Mononuclear cell (primary cell): ENCODE measurements around the gene ARNT2. TPM values are rescaled to one million over a fixed set of nuclear protein-coding genes. Genes with fewer than 3 reads are reported as not detected.

Experiments
- H3K27me3 ChIP-seq: 2 replicates; pipeline ENCODE4 v1.6.0; 2011; ENCODE audit warnings: low read length, control low read depth; ENCODE audit not compliant: insufficient read depth
- H3K4me1 ChIP-seq: 2 replicates; pipeline ENCODE4 v1.5.1; 2011; ENCODE audit warnings: mild to moderate bottlenecking, low read length, control low read depth; ENCODE audit not compliant: insufficient read depth
- H3K4me3 ChIP-seq: 2 replicates; pipeline ENCODE4 v1.5.1; 2011; ENCODE audit warnings: mild to moderate bottlenecking, low read length, moderate library complexity
- H3K9me3 ChIP-seq: 2 replicates; pipeline ENCODE4 v1.5.1; 2011; ENCODE audit warnings: low read depth, mild to moderate bottlenecking, control low read depth, low read length
- total RNA-seq: library from RNA; depleted of rRNA; stranded (reverse); fragments of >200 nt; gene quantifications from one replicate; pipeline ENCODE4 v1.2.3, GENCODE V29; 2012

The ARNT2 gene
- total RNA-seq, 1 donor = not detected

- Histone ChIP-seq H3K4me3 (no peak overlapping the region), H3K9me3 (no peaks in the 10 kb centered on the region), H3K4me1 (no peaks in the 10 kb centered on the region), H3K27me3 (peaks cover 3% of the 10 kb centered on the region)
Observed at GRCh38 chr15:80604583-80605575, 200.7 kb downstream of the ARNT2 start.

DNA sequence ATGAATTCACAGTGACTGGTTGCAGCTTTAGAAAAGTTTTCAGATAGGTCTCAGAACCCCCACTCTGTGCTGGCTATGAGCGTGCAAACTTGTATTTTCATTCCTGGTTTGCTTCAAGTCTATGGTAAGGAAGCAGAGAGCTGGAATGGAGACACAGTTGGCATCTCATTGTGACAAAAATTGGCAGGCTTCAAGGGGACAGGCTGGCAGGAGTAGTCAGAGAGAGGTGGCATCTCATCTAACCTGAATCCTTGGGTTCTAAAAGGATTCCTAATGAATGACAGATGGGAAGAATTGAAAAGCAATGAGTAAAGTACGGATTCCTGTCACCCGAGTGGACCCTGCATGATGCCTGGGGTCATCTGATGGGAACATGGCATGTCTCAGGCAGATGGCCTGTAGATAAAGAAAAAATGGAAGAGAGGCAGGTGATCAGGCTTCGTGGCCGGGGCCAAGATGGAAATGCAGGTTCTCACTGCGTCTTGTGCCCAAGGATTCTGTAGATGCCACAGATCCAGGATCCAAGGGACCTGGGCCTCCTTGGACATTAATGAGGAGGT is 201.5 kb downstream of the ARNT2 start:
- Histone ChIP-seq H3K4me3 (no peak overlapping the region), H3K9me3 (no peaks in the 10 kb centered on the region), H3K27me3 (no peaks in the 10 kb centered on the region), H3K4me1 (no peaks in the 10 kb centered on the region)

DNA sequence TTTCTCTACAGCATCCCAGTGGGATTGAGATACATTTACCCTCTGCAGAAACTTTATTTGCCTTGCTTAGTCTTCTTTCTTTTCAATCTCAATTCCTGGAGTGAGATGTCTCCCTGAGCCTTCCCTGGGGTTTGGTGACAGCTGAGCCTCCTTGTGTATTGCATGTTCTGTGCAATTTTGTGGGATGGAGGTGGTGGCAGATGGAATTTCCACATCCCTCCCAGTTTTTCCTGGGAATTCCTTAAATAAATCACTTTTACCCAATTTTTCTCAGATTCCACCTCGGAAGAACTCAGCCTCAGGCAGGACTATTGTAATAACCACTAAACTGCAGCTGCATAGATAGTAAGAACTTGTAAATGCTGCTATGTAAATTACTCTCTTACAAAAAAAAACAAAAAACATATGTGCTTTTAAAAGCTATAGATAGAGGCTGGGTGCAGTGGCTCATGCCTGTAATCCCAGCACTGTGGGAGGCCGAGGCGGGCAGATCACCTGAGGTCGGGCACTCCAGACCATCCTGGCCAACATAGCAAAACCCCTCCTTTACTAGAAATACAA is 202.4 kb downstream of the ARNT2 start:
- H3K27me3 ChIP-seq = no peaks in the 10 kb centered on the region
- no peaks in the 10 kb centered on the region for H3K9me3 ChIP-seq
- no peaks in the 10 kb centered on the region for H3K4me1 ChIP-seq
- H3K4me3 ChIP-seq = no peak overlapping the region

DNA sequence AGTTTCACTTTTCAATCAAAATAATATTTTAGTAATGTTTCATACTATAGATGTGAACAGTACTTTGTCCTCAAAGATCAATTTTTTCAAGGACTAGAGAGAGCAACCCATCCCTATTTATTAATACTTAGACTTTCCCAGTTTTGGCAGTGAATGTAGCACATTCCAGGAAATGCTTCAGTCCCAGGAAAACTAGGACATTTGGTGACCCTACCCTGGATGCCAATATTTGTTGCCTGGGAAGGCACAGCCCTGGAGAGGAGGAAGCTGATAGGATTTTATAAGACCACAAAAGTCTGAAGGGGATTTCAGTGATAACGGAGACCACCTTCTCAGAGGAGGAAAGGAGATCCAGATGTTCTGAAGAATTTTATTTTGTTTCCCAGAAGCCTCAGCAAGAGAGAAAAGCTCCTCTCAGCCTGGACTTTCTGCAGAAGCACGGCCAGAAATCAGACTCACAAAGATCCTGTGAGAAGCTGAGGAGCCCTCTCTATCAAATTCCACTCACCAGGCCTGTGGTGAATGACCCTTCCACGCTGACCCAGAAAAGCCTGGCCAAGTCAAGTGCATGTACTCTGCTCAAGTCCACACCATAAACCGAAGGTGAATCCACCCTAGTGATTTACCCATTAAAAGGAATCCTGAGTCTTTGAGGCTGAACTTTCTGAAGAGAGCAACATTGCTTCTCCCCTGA is 203.3 kb downstream of the ARNT2 start:
- no peaks in the 10 kb centered on the region for H3K27me3 ChIP-seq
- H3K4me1 ChIP-seq = no peaks in the 10 kb centered on the region
- no peaks in the 10 kb centered on the region for H3K9me3 ChIP-seq
- H3K4me3 ChIP-seq = no peak overlapping the region

DNA sequence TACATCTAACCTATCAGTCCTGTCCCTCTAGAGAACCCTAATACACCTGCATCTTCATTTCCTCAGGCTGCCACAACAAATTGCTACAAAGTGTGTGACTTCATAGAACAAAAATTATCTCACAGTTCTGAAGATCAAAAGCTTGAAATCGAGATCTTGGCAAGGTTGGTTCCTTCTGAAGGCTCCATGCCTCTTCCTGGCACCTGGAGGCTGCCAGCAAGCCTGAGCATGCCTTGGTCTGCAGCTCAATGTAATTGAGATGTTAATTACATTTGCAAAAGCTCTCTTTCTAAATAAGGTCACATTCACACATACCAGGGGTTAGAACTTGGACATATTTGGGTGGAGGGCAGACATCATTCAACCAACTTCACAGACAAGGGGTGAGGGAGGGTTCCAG is 204.5 kb downstream of the ARNT2 start:
- H3K4me1 ChIP-seq = no peaks in the 10 kb centered on the region
- no peaks in the 10 kb centered on the region for H3K9me3 ChIP-seq
- H3K27me3 ChIP-seq = no peaks in the 10 kb centered on the region
- no peak overlapping the region for H3K4me3 ChIP-seq

DNA sequence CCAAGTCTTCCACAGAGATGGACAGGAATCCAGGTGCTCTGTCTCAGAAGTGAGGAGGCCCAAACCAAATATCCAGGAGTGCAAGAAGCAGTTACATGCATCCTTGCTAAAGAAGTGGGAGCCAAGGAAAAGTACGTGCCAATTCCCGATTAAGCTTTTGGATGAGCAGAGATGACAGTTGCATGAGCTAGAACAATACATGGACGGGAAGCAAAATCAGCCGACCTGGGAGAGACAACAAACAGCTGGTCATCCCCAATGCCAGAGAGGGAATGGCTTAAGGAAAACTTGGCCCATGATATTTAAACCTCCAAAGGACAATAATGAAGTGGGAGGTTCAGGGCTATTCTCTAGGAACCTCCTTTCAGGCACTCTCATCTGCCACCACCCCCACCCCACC is 204.9 kb downstream of the ARNT2 start:
- H3K9me3 ChIP-seq = no peaks in the 10 kb centered on the region
- no peaks in the 10 kb centered on the region for H3K27me3 ChIP-seq

GRCh38 chr15:80609512-80609946 is 205.3 kb downstream of the ARNT2 start:
- H3K4me3 ChIP-seq = no peak overlapping the region
- no peaks in the 10 kb centered on the region for H3K27me3 ChIP-seq
- no peaks in the 10 kb centered on the region for H3K4me1 ChIP-seq
- no peaks in the 10 kb centered on the region for H3K9me3 ChIP-seq

More for the DNA sequence above, 204.9 kb downstream of the ARNT2 start:
- Histone ChIP-seq H3K4me1 (no peaks in the 10 kb centered on the region), H3K4me3 (no peak overlapping the region)

GRCh38 chr15:80611543-80612080 is 207.4 kb downstream of the ARNT2 start:
- no peaks in the 10 kb centered on the region for H3K9me3 ChIP-seq
- no peak overlapping the region for H3K4me3 ChIP-seq
- H3K27me3 ChIP-seq = no peaks in the 10 kb centered on the region
- H3K4me1 ChIP-seq = no peaks in the 10 kb centered on the region

- Histone ChIP-seq H3K27me3 (no peaks in the 10 kb centered on the region), H3K4me1 (no peaks in the 10 kb centered on the region), H3K9me3 (no peaks in the 10 kb centered on the region), H3K4me3 (no peak overlapping the region)
Observed at GRCh38 chr15:80612118-80612823, 208.1 kb downstream of the ARNT2 start.

DNA sequence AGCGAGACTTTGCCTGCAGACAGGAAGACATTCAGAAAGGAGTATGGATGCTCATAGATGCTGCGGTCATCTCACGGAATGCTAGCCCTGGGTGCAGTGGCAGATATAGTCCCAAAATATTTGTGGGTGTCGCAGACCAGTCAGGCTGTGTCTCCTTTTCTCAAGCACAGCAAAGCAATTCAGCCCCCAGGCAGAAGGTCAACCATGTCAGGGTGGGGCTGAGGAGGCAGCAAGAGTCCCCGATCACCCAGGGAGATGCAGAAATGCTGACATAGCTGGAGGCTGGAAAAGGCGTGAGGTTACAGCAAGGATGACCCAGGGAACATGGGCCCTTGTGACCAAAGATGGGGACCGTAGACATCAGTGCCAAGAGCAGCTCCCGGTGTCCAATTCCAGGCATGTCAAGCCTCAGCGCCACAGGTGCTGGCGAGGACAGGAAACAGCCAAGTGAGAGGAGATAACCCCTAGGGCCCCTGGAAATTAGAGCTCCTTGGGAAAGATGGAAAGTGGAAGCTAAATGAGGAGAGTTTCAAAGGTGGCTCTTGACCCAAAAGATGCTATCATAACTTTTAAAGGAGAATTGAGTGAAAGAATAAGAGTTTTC is 209.7 kb downstream of the ARNT2 start:
- H3K9me3 ChIP-seq = no peaks in the 10 kb centered on the region
- no peaks in the 10 kb centered on the region for H3K27me3 ChIP-seq
- no peaks in the 10 kb centered on the region for H3K4me1 ChIP-seq
- H3K4me3 ChIP-seq = no peak overlapping the region

DNA sequence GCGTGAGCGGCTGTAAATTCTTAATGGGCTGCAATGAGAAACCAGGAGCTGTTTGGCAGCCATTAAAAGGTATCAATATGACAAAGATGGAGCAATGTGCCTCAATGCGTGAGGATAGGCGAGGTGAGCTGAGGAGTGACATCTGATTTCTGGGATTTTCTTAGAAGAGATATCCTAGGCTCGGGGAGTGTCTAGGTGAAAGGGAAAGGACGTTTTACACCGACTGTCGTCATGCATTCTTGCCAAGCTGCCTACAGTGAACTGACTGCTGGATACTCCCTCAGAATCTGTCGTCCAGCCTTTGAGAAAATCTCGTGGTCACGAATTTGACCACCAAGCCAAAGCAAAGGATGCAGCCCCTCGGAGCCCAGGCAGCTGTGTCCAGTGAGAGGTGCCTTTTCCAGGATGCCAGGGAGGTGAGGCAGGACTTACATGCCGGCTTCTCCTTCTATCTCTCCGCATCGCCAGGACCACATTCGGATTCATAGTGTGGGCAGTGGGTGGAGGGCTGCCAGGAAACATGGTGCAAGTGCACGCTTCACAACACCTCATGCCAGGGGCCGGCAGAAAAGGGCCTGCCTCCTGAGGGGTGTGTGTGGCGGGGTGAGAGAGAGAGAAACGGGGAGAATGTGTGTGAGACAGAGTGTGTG is 210.7 kb downstream of the ARNT2 start:
- no peaks in the 10 kb centered on the region for H3K27me3 ChIP-seq
- no peaks in the 10 kb centered on the region for H3K9me3 ChIP-seq
- peaks cover 3% of the 10 kb centered on the region for H3K4me1 ChIP-seq
- H3K4me3 ChIP-seq = no peak overlapping the region

DNA sequence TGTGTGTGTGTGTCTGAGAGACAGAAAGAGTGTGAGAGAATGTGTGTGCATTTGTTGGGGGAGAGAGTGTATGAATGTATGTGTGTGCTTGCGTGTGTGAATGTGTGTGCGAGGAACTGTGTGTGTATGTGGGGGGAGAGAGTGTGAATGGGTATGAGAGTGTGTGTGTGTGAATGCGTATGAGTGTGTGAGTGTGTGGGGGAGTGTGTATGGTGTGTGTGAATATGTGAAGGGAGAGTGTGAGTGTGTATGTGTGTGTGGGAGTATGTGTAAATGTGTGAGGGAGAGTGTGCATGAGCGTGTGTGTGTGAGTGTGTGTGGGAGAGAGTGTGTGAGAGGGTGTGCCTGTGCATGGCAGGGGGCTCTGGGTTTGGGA is 211.2 kb downstream of the ARNT2 start:
- Histone ChIP-seq H3K9me3 (no peaks in the 10 kb centered on the region), H3K4me1 (peaks cover 3% of the 10 kb centered on the region), H3K27me3 (no peaks in the 10 kb centered on the region), H3K4me3 (no peak overlapping the region)

GRCh38 chr15:80615783-80616391 is 211.7 kb downstream of the ARNT2 start:
- peaks cover 3% of the 10 kb centered on the region for H3K4me1 ChIP-seq
- no peak overlapping the region for H3K4me3 ChIP-seq
- H3K27me3 ChIP-seq = no peaks in the 10 kb centered on the region
- no peaks in the 10 kb centered on the region for H3K9me3 ChIP-seq
